GM18505 (cell line): ENCODE data around the gene NFS1.
A peak's percentile ranks its signal among the peaks of the same experiment; 100 is the strongest.

Experiments used
- ATAC-seq: cut with Tn5 transposase; IDR thresholded peaks from one replicate; pipeline ENCODE4 v1.9.1; 2021; ENCODE audit not compliant: unreplicated experiment
- POLR2A ChIP-seq: IDR thresholded peaks from 4 replicates; pipeline ENCODE4 v1.6.1; 2011; ENCODE audit warnings: borderline replicate concordance; ENCODE audit not compliant: insufficient read depth, insufficient read length; ENCODE audit errors: extremely low read depth

Gene NFS1

GRCh38 chr20:35662551-35662950, 36.6 kb downstream of the NFS1 start:
- no peak for ATAC-seq
- TF ChIP-seq POLR2A = no peak

GRCh38 chr20:35661908-35662307, 37.2 kb downstream of the NFS1 start:
- ATAC-seq = no peak
- no peak for TF ChIP-seq POLR2A

GRCh38 chr20:35661053-35661452, 38.1 kb downstream of the NFS1 start:
- no peak for TF ChIP-seq POLR2A
- ATAC-seq = no peak

GRCh38 chr20:35660122-35660937, 38.8 kb downstream of the NFS1 start:
- no peak for ATAC-seq

GRCh38 chr20:35657271-35657670, 41.9 kb downstream of the NFS1 start:
- no peak for ATAC-seq
- no peak for TF ChIP-seq POLR2A

More at GRCh38 chr20:35660122-35660937, 38.8 kb downstream of the NFS1 start:
- no peak for TF ChIP-seq POLR2A

GRCh38 chr20:35654415-35654814, 44.7 kb downstream of the NFS1 start:
- peak; percentile 24 for TF ChIP-seq POLR2A
- no peak for ATAC-seq

- no peak for ATAC-seq
- no peak for TF ChIP-seq POLR2A
Measured at GRCh38 chr20:35653893-35654292, 45.3 kb downstream of the NFS1 start.

- ATAC-seq = no peak
- TF ChIP-seq POLR2A = no peak
Measured at GRCh38 chr20:35653430-35653734, 45.8 kb downstream of the NFS1 start.

GRCh38 chr20:35652641-35653429, 46.3 kb downstream of the NFS1 start:
- ATAC-seq = no peak
- TF ChIP-seq POLR2A = no peak

- ATAC-seq = no peak
- no peak for TF ChIP-seq POLR2A
Measured at GRCh38 chr20:35651958-35652357, 47.2 kb downstream of the NFS1 start.

- peak; percentile 22 for TF ChIP-seq POLR2A
- no peak for ATAC-seq
Measured at GRCh38 chr20:35650632-35651031, 48.5 kb downstream of the NFS1 start.

- ATAC-seq = no peak
- no peak for TF ChIP-seq POLR2A
Measured at GRCh38 chr20:35648836-35649235, 50.3 kb downstream of the NFS1 start.

- no peak for TF ChIP-seq POLR2A
- ATAC-seq = no peak
Measured at GRCh38 chr20:35644806-35645205, 54.3 kb downstream of the NFS1 start.

GRCh38 chr20:35643045-35643444, 56.1 kb downstream of the NFS1 start:
- no peak for TF ChIP-seq POLR2A
- ATAC-seq = no peak
